Measurements from ENCODE around the gene KRTAP5-4.

Gene KRTAP5-4

GRCh38 chr11:1669546-1670218 is 47.7 kb upstream of the KRTAP5-4 start:
- TF ChIP-seq, protein P1, sequence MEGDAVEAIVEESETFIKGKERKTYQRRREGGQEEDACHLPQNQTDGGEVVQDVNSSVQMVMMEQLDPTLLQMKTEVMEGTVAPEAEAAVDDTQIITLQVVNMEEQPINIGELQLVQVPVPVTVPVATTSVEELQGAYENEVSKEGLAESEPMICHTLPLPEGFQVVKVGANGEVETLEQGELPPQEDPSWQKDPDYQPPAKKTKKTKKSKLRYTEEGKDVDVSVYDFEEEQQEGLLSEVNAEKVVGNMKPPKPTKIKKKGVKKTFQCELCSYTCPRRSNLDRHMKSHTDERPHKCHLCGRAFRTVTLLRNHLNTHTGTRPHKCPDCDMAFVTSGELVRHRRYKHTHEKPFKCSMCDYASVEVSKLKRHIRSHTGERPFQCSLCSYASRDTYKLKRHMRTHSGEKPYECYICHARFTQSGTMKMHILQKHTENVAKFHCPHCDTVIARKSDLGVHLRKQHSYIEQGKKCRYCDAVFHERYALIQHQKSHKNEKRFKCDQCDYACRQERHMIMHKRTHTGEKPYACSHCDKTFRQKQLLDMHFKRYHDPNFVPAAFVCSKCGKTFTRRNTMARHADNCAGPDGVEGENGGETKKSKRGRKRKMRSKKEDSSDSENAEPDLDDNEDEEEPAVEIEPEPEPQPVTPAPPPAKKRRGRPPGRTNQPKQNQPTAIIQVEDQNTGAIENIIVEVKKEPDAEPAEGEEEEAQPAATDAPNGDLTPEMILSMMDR (conservative IDR thresholded peaks at IDR 0.05; ENCODE audit: low read length): no peak
- TF ChIP-seq EZH2phosphoT487 (IDR thresholded peaks at IDR 0.05; ENCODE audit: borderline replicate concordance): no peak
- no peaks in the 10 kb centered on the region for H3F3A ChIP-seq (ENCODE audit: low read depth)

DNA sequence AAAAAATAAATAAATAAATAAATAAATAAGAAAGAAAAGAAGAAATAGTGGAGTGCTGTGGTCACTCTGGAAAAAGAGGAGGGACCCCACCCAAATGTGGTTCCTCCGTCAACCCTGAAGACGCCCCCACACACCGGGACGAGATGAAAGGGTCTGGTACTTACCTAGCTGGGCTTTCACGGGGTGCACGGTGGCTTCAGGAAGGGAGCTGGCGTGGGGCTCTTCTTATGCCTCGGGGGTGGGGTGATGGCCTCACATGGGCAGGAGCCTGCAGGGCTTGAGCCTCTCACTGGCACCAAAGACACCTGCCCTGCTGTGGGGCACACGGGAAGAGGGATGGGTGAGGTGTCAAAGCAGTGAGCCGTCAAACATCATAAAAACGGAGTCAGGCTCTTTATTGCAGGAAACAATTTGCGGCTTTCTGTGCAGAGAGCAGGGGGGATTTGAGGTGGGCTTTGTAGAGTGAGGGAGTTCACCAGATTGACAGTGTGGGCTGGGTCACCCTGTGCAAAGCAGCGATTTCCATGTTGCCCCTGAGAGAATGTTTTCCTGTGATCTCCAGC is 47.1 kb upstream of the KRTAP5-4 start:
- Histone ChIP-seq H2AFZ (ENCODE audit: low read length) (no peak overlapping the region), H3K9ac (ENCODE audit: low read depth, low read length, poor library complexity, severe bottlenecking) (no peak overlapping the region), H3K4me2 (ENCODE audit: low read depth, low read length, poor library complexity, severe bottlenecking) (no peak overlapping the region), H3K4me3 (ENCODE audit: low read length, poor library complexity, severe bottlenecking) (no peak overlapping the region), H3K9me2 (replicated peaks; ENCODE audit: low read depth, low read length) (no peaks in the 10 kb centered on the region), H3F3A (ENCODE audit: low read depth) (no peaks in the 10 kb centered on the region), H3K79me2 (ENCODE audit: insufficient read depth, low read length) (no peaks in the 10 kb centered on the region), H3K9me3 (ENCODE audit: insufficient read depth, low read depth, low read length) (no peaks in the 10 kb centered on the region), H3K27me3 (ENCODE audit: insufficient read depth, low read length, poor library complexity, severe bottlenecking) (peaks cover 13% of the 10 kb centered on the region), H4K20me1 (ENCODE audit: insufficient read depth, low read length, poor library complexity, severe bottlenecking) (no peaks in the 10 kb centered on the region), H3K4me1 (ENCODE audit: insufficient read depth, low read length, poor library complexity, severe bottlenecking) (no peaks in the 10 kb centered on the region), H3K36me3 (ENCODE audit: insufficient read depth, low read length) (no peaks in the 10 kb centered on the region)
- TF ChIP-seq EZH2phosphoT487 (IDR thresholded peaks at IDR 0.05; ENCODE audit: borderline replicate concordance): no peak
- TF ChIP-seq, protein P1 (conservative IDR thresholded peaks at IDR 0.05; ENCODE audit: low read length): no peak

More at GRCh38 chr11:1669546-1670218, 47.7 kb upstream of the KRTAP5-4 start:
- Histone ChIP-seq H3K4me2 (ENCODE audit: low read depth, low read length, poor library complexity, severe bottlenecking) (no peak overlapping the region), H3K4me1 (ENCODE audit: insufficient read depth, low read length, poor library complexity, severe bottlenecking) (no peaks in the 10 kb centered on the region), H3K4me3 (ENCODE audit: low read length, poor library complexity, severe bottlenecking) (no peak overlapping the region), H3K27me3 (ENCODE audit: insufficient read depth, low read length, poor library complexity, severe bottlenecking) (peaks cover 19% of the 10 kb centered on the region), H3K36me3 (ENCODE audit: insufficient read depth, low read length) (no peaks in the 10 kb centered on the region), H2AFZ (ENCODE audit: low read length) (no peak overlapping the region), H4K20me1 (ENCODE audit: insufficient read depth, low read length, poor library complexity, severe bottlenecking) (no peaks in the 10 kb centered on the region), H3K9me2 (replicated peaks; ENCODE audit: low read depth, low read length) (no peaks in the 10 kb centered on the region), H3K9ac (ENCODE audit: low read depth, low read length, poor library complexity, severe bottlenecking) (no peak overlapping the region), H3K9me3 (ENCODE audit: insufficient read depth, low read depth, low read length) (no peaks in the 10 kb centered on the region), H3K79me2 (ENCODE audit: insufficient read depth, low read length) (no peaks in the 10 kb centered on the region)

DNA sequence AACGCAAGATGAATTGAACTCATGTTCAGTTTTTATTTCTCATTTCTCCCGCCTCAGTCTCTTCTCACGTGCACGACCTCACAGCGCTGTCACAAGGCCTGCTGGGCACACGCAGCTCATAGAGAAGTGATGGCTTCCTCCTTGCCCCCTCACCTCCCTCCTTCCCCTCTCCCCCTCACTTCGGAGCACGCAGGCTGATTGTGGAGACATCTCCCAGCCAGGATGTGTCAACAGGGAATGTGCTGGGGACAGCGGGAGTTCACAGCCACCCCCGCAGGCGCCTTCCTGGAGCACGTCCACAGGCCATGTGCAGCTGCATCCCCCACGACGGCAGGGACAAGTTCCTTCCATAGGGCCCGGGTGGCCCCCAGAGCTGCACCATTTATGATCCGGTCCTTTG is 46.0 kb upstream of the KRTAP5-4 start:
- no peaks in the 10 kb centered on the region for H3F3A ChIP-seq (ENCODE audit: low read depth)
- H3K9ac ChIP-seq (ENCODE audit: low read depth, low read length, poor library complexity, severe bottlenecking): no peak overlapping the region
- H4K20me1 ChIP-seq (ENCODE audit: insufficient read depth, low read length, poor library complexity, severe bottlenecking): no peaks in the 10 kb centered on the region

More for the DNA sequence above, 46.0 kb upstream of the KRTAP5-4 start:
- Histone ChIP-seq H3K4me1 (ENCODE audit: insufficient read depth, low read length, poor library complexity, severe bottlenecking) (no peaks in the 10 kb centered on the region), H3K27me3 (ENCODE audit: insufficient read depth, low read length, poor library complexity, severe bottlenecking) (peaks cover 13% of the 10 kb centered on the region), H3K36me3 (ENCODE audit: insufficient read depth, low read length) (no peaks in the 10 kb centered on the region), H3K79me2 (ENCODE audit: insufficient read depth, low read length) (no peaks in the 10 kb centered on the region), H3K4me3 (ENCODE audit: low read length, poor library complexity, severe bottlenecking) (no peak overlapping the region), H3K9me3 (ENCODE audit: insufficient read depth, low read depth, low read length) (no peaks in the 10 kb centered on the region), H3K4me2 (ENCODE audit: low read depth, low read length, poor library complexity, severe bottlenecking) (no peak overlapping the region), H2AFZ (ENCODE audit: low read length) (no peak overlapping the region), H3K9me2 (replicated peaks; ENCODE audit: low read depth, low read length) (no peaks in the 10 kb centered on the region)
- TF ChIP-seq, protein P1 (conservative IDR thresholded peaks at IDR 0.05; ENCODE audit: low read length): no peak
